Esophagus muscularis mucosa (tissue), 4 donors: Measurements from ENCODE around the gene MPC1.

Experiments
- EP300 ChIP-seq: sonication (generic); formaldehyde crosslinking; IDR thresholded peaks from one replicate; pipeline ENCODE4 v1.6.1; 2017; ENCODE audit warnings: antibody characterized with exemption
- POLR2A ChIP-seq: fragments of 450-650 bp; IDR thresholded peaks from one replicate; pipeline ENCODE4 v1.6.1; 2017; ENCODE audit warnings: antibody characterized with exemption, moderate library complexity, mild to moderate bottlenecking, low read depth
- POLR2AphosphoS5 ChIP-seq, 2 donors: sonication (generic); formaldehyde crosslinking; IDR thresholded peaks; one replicate each; pipeline ENCODE4 v1.6.1; 2017; ENCODE audit warnings: antibody characterized with exemption in 2 of 2
- TF ChIP-seq, protein P1 (sequence below), 3 experiments: fragments of 200-600 bp in 2 of 3; fragments of 450-650 bp in 1 of 3; sonication (generic) in 2 of 3; IDR thresholded peaks; one replicate each; pipeline ENCODE4 v1.5.1; 2017 to 2019; ENCODE audit warnings: antibody characterized with exemption in 3 of 3, mild to moderate bottlenecking in 2 of 3, moderate library complexity in 1 of 3

DNA sequence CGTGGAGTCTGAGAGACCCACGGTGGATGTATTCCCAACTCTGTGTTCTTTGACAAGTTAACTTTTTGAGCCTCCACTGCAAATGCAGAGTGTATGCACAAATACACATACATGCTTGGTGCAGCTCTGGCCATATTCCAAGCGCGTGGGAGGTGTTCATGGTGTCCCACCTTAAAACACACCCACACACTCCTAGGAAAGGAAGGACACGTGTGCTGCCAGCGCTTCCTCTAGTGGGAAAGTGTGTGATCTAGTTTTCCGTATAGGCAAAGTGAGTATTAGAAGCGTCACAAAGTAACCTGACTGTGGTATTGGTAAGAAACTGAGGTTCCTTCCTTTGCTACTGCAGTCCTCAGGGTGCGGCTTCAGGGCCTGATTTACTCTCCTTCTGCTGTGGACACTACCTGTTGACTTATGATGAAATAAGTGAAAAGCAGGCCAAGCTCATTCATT, 36.0 kb upstream of the MPC1 start:
- TF ChIP-seq, protein P1, sequence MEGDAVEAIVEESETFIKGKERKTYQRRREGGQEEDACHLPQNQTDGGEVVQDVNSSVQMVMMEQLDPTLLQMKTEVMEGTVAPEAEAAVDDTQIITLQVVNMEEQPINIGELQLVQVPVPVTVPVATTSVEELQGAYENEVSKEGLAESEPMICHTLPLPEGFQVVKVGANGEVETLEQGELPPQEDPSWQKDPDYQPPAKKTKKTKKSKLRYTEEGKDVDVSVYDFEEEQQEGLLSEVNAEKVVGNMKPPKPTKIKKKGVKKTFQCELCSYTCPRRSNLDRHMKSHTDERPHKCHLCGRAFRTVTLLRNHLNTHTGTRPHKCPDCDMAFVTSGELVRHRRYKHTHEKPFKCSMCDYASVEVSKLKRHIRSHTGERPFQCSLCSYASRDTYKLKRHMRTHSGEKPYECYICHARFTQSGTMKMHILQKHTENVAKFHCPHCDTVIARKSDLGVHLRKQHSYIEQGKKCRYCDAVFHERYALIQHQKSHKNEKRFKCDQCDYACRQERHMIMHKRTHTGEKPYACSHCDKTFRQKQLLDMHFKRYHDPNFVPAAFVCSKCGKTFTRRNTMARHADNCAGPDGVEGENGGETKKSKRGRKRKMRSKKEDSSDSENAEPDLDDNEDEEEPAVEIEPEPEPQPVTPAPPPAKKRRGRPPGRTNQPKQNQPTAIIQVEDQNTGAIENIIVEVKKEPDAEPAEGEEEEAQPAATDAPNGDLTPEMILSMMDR (IDR thresholded peaks at IDR 0.05) = no peak
- TF ChIP-seq POLR2A = no peak
- TF ChIP-seq EP300 = no peak
- TF ChIP-seq POLR2AphosphoS5 (IDR thresholded peaks at IDR 0.05) = no peak
